ENCODE results near the gene PRKCE.
"Not testable (repeated sequence)": the region's sequence is repeated elsewhere in the genome, so short reads cannot be mapped to it uniquely, and the experiment has no call there.

Gene PRKCE

GRCh38 chr2:45700407-45701013, 49.0 kb downstream of the PRKCE start:
- DNase-seq = no peak

- no peak for DNase-seq
Measured at GRCh38 chr2:45705233-45705632, 53.8 kb downstream of the PRKCE start.

DNA sequence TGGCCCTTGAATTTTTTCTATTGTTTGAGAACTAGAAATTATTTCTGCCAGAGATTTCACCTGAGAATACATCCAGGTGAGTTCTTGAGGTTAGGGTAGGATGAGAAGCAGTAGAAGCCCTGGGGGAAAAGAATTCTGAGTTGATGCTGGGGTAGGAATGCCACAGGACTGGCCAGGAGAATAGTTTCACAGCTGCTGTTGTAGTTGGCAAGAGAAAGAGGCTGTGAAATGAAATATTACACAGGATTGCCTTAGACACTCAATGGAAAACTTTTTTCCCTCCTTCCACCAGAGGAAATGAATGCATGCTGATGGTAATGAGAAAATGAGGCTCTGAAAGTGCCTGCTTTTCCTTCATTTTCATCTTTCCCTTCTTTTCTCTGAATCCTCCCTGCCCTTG, 54.6 kb downstream of the PRKCE start:
- DNase-seq = no peak

DNA sequence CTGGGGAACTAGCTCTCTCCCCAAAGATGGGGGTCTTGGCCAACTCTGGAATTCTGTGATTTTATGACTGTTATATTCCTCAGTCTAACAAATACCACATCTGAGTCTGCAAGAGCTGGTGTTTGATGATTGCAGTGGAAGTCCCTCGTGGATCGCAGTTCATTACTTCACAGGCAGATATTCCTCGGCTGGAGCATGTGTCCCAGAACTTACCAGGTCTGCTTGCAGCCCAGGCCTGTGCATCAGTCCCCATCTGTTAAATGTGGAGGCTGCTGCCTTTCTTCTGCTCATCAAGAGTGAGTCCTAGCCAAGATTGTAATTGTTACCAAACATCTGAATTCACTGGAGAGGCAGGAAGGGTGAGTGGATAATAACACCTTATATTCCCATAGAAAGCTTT, 55.5 kb downstream of the PRKCE start:
- DNase-seq = no peak

- DNase-seq = no peak
Measured at GRCh38 chr2:45707661-45708060, 56.2 kb downstream of the PRKCE start.

GRCh38 chr2:45708501-45708900, 57.0 kb downstream of the PRKCE start:
- DNase-seq = no peak

DNA sequence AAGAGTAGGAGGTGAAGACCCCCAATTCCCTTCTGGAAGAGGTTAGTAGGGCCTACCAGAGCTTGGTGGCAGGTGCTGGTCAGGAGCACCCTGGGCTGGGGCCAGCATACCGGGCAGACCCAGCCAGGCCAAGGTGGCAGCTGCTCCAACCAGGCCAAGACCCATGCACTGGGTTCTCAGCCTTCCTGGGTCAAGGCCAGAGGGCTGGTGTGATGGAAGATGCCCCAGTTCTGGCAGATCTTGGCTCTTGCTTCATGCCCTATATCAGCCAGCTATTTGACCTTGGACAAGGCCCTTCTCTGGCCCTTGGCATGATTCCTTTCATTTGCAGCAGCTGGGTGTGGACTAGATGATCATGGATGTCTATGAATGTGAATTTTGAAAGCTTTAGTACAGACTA, 57.7 kb downstream of the PRKCE start:
- DNase-seq = no peak

- no peak for DNase-seq
Measured at GRCh38 chr2:45710468-45710867, 59.0 kb downstream of the PRKCE start.

DNA sequence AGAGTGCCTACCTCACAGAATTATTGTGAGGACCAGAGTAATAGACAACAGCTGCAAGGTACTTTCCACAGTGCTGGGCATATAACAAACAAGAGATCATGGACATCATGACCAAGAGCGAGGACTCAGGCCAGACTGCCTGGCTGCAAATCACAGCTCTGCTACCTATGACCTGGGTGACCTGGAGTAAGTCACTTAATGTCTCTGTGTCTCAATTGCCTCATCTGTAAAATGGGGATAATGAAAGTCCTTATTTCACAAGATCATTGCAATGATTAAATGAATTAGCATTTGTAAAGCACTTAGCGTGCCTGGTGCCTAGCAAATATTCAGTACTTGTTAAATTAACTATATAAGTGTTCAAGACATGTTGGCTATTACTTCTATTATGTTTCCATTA, 59.7 kb downstream of the PRKCE start:
- no peak for DNase-seq

DNA sequence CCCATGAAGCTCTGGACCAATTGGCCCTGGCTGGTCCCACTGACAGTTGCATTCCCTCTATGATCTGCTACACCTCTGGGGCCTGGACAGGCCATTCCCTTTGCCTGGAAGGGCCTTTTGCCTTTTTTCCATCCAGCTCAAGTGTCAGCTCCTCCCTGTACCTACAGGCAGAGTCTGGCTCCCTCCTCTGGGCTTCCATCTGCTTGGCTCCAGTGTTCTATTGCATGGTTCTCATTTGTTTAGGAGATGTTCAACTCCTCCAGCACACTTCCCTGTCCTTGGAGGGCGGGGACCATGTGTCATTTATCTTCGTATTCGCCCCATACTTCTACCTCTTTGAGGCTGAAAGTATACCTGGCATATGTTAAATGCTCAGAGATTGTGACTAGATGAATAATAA, 61.1 kb downstream of the PRKCE start:
- no peak for DNase-seq

GRCh38 chr2:45713136-45713535, 61.7 kb downstream of the PRKCE start:
- no peak for DNase-seq

DNA sequence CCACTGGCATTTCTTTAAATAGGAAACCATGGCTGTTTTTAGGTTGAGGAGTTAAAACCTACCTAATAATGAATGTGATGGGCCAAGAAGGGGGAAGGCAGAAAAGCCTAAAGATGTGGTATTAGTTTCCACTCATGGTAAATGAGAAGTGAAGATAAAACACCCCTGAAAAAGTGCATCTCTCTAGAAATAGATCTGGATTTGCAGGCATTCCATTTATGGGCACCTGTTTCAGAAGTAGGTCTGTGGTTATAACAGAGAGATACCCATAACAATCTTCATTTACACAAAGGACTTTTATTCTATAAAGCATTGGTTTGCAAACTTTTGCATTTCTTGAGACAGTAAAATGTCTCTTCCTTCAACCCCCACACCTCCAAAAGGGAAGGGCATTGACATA, 62.1 kb downstream of the PRKCE start:
- no peak for DNase-seq

GRCh38 chr2:45714679-45715078, 63.2 kb downstream of the PRKCE start:
- DNase-seq = no peak

GRCh38 chr2:45715601-45716379, 64.3 kb downstream of the PRKCE start:
- DNase-seq = no peak

GRCh38 chr2:45716432-45716831, 65.0 kb downstream of the PRKCE start:
- not testable (repeated sequence) for DNase-seq

DNA sequence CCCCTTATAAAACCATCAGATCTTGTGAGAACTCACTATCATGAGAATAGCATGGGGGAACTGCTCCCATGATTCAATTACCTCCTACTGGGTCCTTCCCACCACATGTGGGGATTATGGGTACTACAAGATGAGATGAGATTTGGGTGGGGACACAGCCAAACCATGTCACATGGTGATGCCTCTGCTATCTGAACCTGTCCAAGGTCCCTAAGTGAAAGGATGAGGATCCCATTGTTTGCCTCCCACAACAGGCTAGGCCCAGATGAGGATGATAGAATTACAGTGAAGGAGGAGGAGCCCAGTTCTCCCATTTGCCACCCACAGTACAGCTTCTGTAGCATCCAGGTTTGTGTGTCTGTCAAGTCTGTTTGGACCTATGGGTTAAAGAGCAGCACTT, 65.4 kb downstream of the PRKCE start:
- DNase-seq = no peak

- no peak for DNase-seq
Measured at GRCh38 chr2:45720210-45720609, 68.7 kb downstream of the PRKCE start.

DNA sequence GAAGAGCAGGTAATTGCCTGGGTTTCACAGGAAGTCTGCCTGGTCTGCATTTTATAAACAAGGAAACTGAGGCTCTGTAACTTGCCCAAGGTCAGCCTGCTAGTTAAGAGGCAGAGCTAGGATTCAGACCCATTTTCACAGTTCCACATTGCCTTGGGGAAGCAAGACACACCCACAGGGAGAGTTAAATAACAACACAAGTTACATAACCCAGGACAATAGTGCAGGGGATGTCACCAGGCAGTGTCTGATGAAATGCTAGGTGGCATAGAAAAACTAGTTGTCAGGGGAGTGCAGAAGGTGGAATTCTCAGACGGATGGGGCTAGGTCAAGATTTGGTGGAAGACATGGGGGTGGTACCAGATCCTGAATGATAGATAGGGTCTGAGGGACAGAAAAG, 69.7 kb downstream of the PRKCE start:
- no peak for DNase-seq

GRCh38 chr2:45722477-45722876, 71.0 kb downstream of the PRKCE start:
- no peak for DNase-seq

DNA sequence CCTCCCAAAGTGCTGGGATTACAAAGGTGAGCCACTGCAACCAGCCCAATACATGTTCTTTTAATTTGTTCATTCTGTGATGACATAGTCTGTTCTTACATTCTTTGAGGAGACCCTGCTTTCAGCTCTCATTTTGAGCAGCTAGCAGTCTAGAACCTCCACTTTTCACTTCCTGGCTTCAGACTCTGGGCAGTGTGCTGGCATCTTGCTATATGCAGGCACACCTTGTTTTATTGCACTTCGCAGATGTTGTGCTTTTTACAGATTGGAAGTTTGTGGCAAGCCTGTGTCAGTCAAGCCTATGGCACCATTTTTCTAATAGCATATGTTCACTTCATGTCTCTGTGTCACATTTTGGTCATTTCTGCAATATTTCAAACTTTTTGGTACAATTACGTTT, 72.4 kb downstream of the PRKCE start:
- no peak for DNase-seq

- no peak for DNase-seq
Measured at GRCh38 chr2:45724335-45724734, 72.9 kb downstream of the PRKCE start.

DNA sequence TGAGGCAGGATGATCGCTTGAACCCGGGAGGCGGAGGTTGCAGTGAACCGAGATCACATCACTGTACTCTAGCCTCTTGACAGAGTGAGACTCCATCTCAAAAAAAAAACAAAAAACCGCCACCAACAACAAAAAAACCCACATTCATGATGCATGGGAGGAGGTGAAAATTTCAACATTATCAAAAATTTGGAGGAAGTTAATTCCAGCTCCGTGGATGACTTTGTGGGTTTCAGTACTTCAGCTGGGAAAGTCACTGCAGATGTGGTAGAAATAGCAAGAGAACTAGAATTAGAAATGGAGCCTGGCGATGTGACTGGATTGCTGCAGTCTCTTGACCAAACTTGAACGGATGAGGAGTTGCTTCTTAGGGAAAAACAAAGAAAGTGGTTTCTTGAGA, 74.3 kb downstream of the PRKCE start:
- no peak for DNase-seq

DNA sequence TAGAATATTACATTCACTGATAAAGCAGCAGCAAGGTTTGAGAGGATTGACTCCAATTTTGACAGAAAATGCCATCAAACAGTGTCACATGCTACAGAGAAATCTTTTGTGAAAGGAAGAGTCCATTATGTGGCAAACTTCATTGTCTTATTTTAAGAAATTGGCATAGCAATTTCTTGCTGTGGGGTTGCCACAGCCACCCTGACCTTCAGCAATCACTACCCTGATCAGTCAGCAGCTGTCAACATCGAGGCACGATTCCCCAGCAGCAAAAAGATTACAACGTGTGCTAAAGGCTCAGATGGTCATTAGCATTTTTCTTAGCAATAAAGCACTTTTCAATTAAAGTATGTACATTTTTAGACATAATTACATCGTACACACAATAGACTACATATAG, 74.7 kb downstream of the PRKCE start:
- no peak for DNase-seq

GRCh38 chr2:45728458-45728942, 77.0 kb downstream of the PRKCE start:
- no peak for DNase-seq

All from NCI-H1930 (cell line).